Activated gamma-delta T cell (primary cell): Measurements from ENCODE around the gene RSPH6A.
"Not testable (repeated sequence)": the region's sequence is repeated elsewhere in the genome, so short reads cannot be mapped to it uniquely, and the experiment has no call there.

Experiments
- DNase-seq: peaks from one replicate; lab custom pipeline; 2025; lab: John Stamatoyannopoulos, UW

The RSPH6A gene

GRCh38 chr19:45800070-45800553 lies 15.0 kb downstream of the RSPH6A start:
- no peak for DNase-seq

GRCh38 chr19:45799541-45799940 lies 15.6 kb downstream of the RSPH6A start:
- DNase-seq, result not testable (repeated sequence)

- DNase-seq, result no peak
Observed at GRCh38 chr19:45798995-45799517, 16.1 kb downstream of the RSPH6A start.

- no peak for DNase-seq
Observed at GRCh38 chr19:45794627-45795026, 20.5 kb downstream of the RSPH6A start.

- no peak for DNase-seq
Observed at GRCh38 chr19:45793876-45794275, 21.2 kb downstream of the RSPH6A start.

- DNase-seq, result no peak
Observed at GRCh38 chr19:45793178-45793564, 21.9 kb downstream of the RSPH6A start.

GRCh38 chr19:45792470-45793177 lies 22.5 kb downstream of the RSPH6A start, which contains the start of gene DMWD:
TSS of gene DMWD (minus strand) at chr19:45792845. CDS start at chr19:45792756, 89 bp downstream.
- DNase-seq, result peak; percentile 99

- no peak for DNase-seq
Observed at GRCh38 chr19:45791744-45792469, 23.2 kb downstream of the RSPH6A start.

GRCh38 chr19:45790942-45791341 lies 24.2 kb downstream of the RSPH6A start:
- no peak for DNase-seq

- DNase-seq, result no peak
Observed at GRCh38 chr19:45789035-45789786, 25.9 kb downstream of the RSPH6A start.

GRCh38 chr19:45786533-45786894 lies 28.6 kb downstream of the RSPH6A start:
- no peak for DNase-seq

- DNase-seq, result no peak
Observed at GRCh38 chr19:45785781-45786532, 29.2 kb downstream of the RSPH6A start.

- no peak for DNase-seq
Observed at GRCh38 chr19:45785097-45785496, 30.0 kb downstream of the RSPH6A start.

GRCh38 chr19:45784096-45784495 lies 31.0 kb downstream of the RSPH6A start:
- DNase-seq, result no peak

- no peak for DNase-seq
Observed at GRCh38 chr19:45782820-45783785, 32.0 kb downstream of the RSPH6A start.

GRCh38 chr19:45782162-45782691 lies 32.9 kb downstream of the RSPH6A start, which contains the start of gene DMPK:
TSS of gene DMPK (minus strand) at chr19:45782490. CDS start at chr19:45782352, 138 bp downstream.
- no peak for DNase-seq

- no peak for DNase-seq
Observed at GRCh38 chr19:45781214-45782161, 33.6 kb downstream of the RSPH6A start.

GRCh38 chr19:45780448-45781213 lies 34.5 kb downstream of the RSPH6A start:
- no peak for DNase-seq
